NCI-H1092 treated with DMSO at 0.1 percent for 48 hours (cell line): ENCODE measurements around the gene ZC3H12A.
"Not testable (repeated sequence)": the region's sequence is repeated elsewhere in the genome, so short reads cannot be mapped to it uniquely, and the experiment has no call there.

Experiments
- DNase-seq: peaks from one replicate; lab custom pipeline; 2025; lab: John Stamatoyannopoulos, UW

The ZC3H12A gene

GRCh38 chr1:37502104-37502503 lies 27.7 kb downstream of the ZC3H12A start:
- DNase-seq = no peak

GRCh38 chr1:37502791-37503190 lies 28.4 kb downstream of the ZC3H12A start:
- not testable (repeated sequence) for DNase-seq

GRCh38 chr1:37506740-37507139 lies 32.4 kb downstream of the ZC3H12A start:
- no peak for DNase-seq

GRCh38 chr1:37509181-37509580 lies 34.8 kb downstream of the ZC3H12A start:
- DNase-seq = no peak

- peak; percentile 68 for DNase-seq
These were observed 39.5 kb downstream of the ZC3H12A start for GRCh38 chr1:37513795-37514349.

- DNase-seq = peak; percentile 89
These were observed 40.2 kb downstream of the ZC3H12A start, which contains the start of gene MEAF6 for GRCh38 chr1:37514350-37515184. Gene MEAF6 (minus strand): TSS chr1:37514766. CDS start chr1:37514746, 20 bp downstream.

GRCh38 chr1:37515185-37516034 lies 41.0 kb downstream of the ZC3H12A start:
- DNase-seq = no peak

GRCh38 chr1:37517569-37517968 lies 43.2 kb downstream of the ZC3H12A start:
- no peak for DNase-seq

- DNase-seq = not testable (repeated sequence)
These were observed 43.9 kb downstream of the ZC3H12A start for GRCh38 chr1:37518241-37518640.

GRCh38 chr1:37518929-37519328 lies 44.5 kb downstream of the ZC3H12A start:
- DNase-seq = not testable (repeated sequence)

- no peak for DNase-seq
These were observed 45.2 kb downstream of the ZC3H12A start for GRCh38 chr1:37519613-37520012.

GRCh38 chr1:37529888-37530287 lies 55.5 kb downstream of the ZC3H12A start:
- not testable (repeated sequence) for DNase-seq

- DNase-seq = not testable (repeated sequence)
These were observed 58.2 kb downstream of the ZC3H12A start for GRCh38 chr1:37532418-37533156.

GRCh38 chr1:37533317-37534093 lies 59.1 kb downstream of the ZC3H12A start:
- no peak for DNase-seq
